ENCODE data around the gene TRIM71.

- TF ChIP-seq CTCF (IDR thresholded peaks at IDR 0.05) (no peak), EZH2 (IDR thresholded peaks at IDR 0.05; ENCODE audit: borderline replicate concordance, insufficient read depth, low read depth, low read length, poor library complexity, severe bottlenecking) (no peak)
Measured at GRCh38 chr3:32844322-32844654, 26.5 kb downstream of the TRIM71 start.
